ENCODE results near the gene KRT71.

- TF ChIP-seq CTCF (IDR thresholded peaks at IDR 0.05; ENCODE audit: low read length) (no peak), EZH2 (IDR thresholded peaks at IDR 0.05; ENCODE audit: borderline replicate concordance, low read length) (no peak)
Observed at GRCh38 chr12:52564582-52564981, 11.6 kb upstream of the KRT71 start.

All from OCI-LY1 (cell line).